B cell (primary cell): ENCODE results near the gene ESPN.

Experiments
- EZH2 ChIP-seq: IDR thresholded peaks from 2 replicates; pipeline ENCODE4 v1.6.1; 2012; ENCODE audit warnings: borderline replicate concordance, low read depth, mild to moderate bottlenecking, moderate library complexity, low read length; ENCODE audit not compliant: insufficient read depth, poor library complexity, severe bottlenecking
- TF ChIP-seq, protein P1 (sequence below): fragments of 200-600 bp; IDR thresholded peaks from one replicate; pipeline ENCODE4 v1.8.0; 2022; ENCODE audit warnings: antibody characterized with exemption, mild to moderate bottlenecking

DNA sequence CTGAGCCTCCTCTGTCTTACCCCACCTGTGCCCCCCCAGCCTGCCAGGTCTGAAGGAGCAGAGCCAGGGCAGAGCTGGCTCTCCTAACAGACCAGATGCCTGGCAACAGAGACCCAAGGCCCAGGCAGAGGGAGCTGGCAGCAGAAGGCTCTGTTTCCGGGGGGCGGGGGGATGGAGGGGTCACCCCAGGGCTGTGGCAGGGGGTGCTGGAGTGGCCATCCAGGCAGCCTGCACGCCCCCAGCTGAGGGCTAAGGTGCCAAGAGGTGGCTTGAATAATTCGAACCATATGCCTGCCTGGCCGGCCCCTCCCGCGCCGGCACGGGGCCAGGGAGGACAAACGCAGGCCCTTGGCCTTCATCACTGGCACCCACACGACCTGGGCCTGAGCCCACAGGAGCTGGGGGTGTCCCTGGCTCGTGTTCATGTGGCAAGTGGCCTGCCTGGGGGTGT lies 82.9 kb downstream of the ESPN start:
- no peak for TF ChIP-seq EZH2
- TF ChIP-seq, protein P1, sequence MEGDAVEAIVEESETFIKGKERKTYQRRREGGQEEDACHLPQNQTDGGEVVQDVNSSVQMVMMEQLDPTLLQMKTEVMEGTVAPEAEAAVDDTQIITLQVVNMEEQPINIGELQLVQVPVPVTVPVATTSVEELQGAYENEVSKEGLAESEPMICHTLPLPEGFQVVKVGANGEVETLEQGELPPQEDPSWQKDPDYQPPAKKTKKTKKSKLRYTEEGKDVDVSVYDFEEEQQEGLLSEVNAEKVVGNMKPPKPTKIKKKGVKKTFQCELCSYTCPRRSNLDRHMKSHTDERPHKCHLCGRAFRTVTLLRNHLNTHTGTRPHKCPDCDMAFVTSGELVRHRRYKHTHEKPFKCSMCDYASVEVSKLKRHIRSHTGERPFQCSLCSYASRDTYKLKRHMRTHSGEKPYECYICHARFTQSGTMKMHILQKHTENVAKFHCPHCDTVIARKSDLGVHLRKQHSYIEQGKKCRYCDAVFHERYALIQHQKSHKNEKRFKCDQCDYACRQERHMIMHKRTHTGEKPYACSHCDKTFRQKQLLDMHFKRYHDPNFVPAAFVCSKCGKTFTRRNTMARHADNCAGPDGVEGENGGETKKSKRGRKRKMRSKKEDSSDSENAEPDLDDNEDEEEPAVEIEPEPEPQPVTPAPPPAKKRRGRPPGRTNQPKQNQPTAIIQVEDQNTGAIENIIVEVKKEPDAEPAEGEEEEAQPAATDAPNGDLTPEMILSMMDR: no peak
